OCI-LY7 (cell line): Measurements from ENCODE around the gene SDHAF2. TPM values are rescaled to one million over a fixed set of nuclear protein-coding genes. Genes with fewer than 3 reads are reported as not detected.

ENCODE experiments used
- BruUV-seq: library from RNA; stranded (reverse); fragments of 400-500 nt; replicated peaks from 2 replicates; lab custom pipeline; 2021; lab: Mats Ljungman, UMichigan
- CTCF ChIA-PET: fragments of 300-600 bp; sonication (Branson Sonifier 250); formaldehyde crosslinking; loops from one replicate; lab custom pipeline; 2022; ENCODE audit warnings: antibody characterized with exemption; ENCODE audit not compliant: unreplicated experiment; lab: Charles Lee
- POLR2A ChIA-PET: fragments of 300-600 bp; sonication (Branson Sonifier 250); formaldehyde crosslinking; loops from one replicate; lab custom pipeline; 2022; ENCODE audit warnings: antibody characterized with exemption; lab: Charles Lee
- DNase-seq: peaks from one replicate; pipeline ENCODE4 v3.0.0-alpha.2; 2015; ENCODE audit warnings: low spot score
- H2AFZ ChIP-seq: fragments of 200-600 bp; sonication (generic), shearing (Covaris generic); 2 replicates; pipeline ENCODE4 v1.6.1; 2014; ENCODE audit warnings: mild to moderate bottlenecking, antibody characterized with exemption, low read length, moderate library complexity
- H3K27ac ChIP-seq: fragments of 200-600 bp; sonication (generic); 2 replicates; pipeline ENCODE4 v1.5.1; 2014; ENCODE audit warnings: mixed run types, low read depth, mild to moderate bottlenecking, moderate library complexity, low read length, inconsistent platforms; ENCODE audit not compliant: poor library complexity, severe bottlenecking
- H3K36me3 ChIP-seq: fragments of 200-600 bp; sonication (generic); 2 replicates; pipeline ENCODE4 v1.6.1; 2014; ENCODE audit warnings: mild to moderate bottlenecking, antibody characterized with exemption, low read length, moderate library complexity, mixed read lengths; ENCODE audit not compliant: insufficient read depth
- H3K4me1 ChIP-seq: fragments of 200-600 bp; sonication (generic); 2 replicates; pipeline ENCODE4 v1.5.1; 2014; ENCODE audit warnings: mild to moderate bottlenecking, low read length; ENCODE audit not compliant: insufficient read depth, poor library complexity, severe bottlenecking
- H3K4me2 ChIP-seq: fragments of 200-600 bp; sonication (generic); 2 replicates; pipeline ENCODE4 v1.6.1; 2014; ENCODE audit warnings: mild to moderate bottlenecking, low read length
- H3K4me3 ChIP-seq: fragments of 200-600 bp; sonication (generic); 2 replicates; pipeline ENCODE4 v1.5.1; 2014; ENCODE audit warnings: mild to moderate bottlenecking, low read depth, low read length; ENCODE audit not compliant: poor library complexity, severe bottlenecking
- H3K79me2 ChIP-seq: fragments of 200-600 bp; sonication (generic); 2 replicates; pipeline ENCODE4 v1.6.1; 2016; ENCODE audit warnings: low read depth, mild to moderate bottlenecking, low read length, moderate library complexity, mixed read lengths; ENCODE audit not compliant: insufficient read depth
- H3K9me2 ChIP-seq: fragments of 200-600 bp; sonication (generic); 2 replicates; pipeline ENCODE4 v1.6.1; 2016; ENCODE audit warnings: mild to moderate bottlenecking, low read length, mixed read lengths; ENCODE audit not compliant: insufficient read depth
- H3K9me3 ChIP-seq: fragments of 200-600 bp; sonication (generic); 2 replicates; pipeline ENCODE4 v1.6.1; 2014; ENCODE audit warnings: mild to moderate bottlenecking, mixed run types, low read length, mixed read lengths
- H4K20me1 ChIP-seq: fragments of 200-600 bp; sonication (generic); 2 replicates; pipeline ENCODE4 v1.6.1; 2014; ENCODE audit warnings: mild to moderate bottlenecking, antibody characterized with exemption, low read length, moderate library complexity, mixed read lengths; ENCODE audit not compliant: insufficient read depth
- EZH2phosphoT487 ChIP-seq: fragments of 200-600 bp; sonication (generic); IDR thresholded peaks from 2 replicates; pipeline ENCODE4 v1.6.1; 2018; ENCODE audit warnings: low read depth, borderline replicate concordance, mild to moderate bottlenecking, mixed run types, antibody characterized with exemption, low read length, moderate library complexity, mixed read lengths
- intact Hi-C: fragments of 100-400 bp; cut with micrococcal nuclease; formaldehyde crosslinking; loops from one replicate; pipeline ENCODE4 v1.10.0; 2022; ENCODE audit not compliant: unreplicated experiment
- total RNA-seq, 2 experiments: library from RNA; depleted of rRNA in 1 of 2; stranded (reverse); fragments of >200 nt in 1 of 2; shearing (Covaris generic) in 1 of 2; gene quantifications; 2 replicates each; pipeline ENCODE4 v1.2.3, GENCODE V29; 2014 to 2022
- TF ChIP-seq, protein P1 (sequence below): fragments of 200-600 bp; sonication (generic); conservative IDR thresholded peaks from 2 replicates; pipeline ENCODE4 v1.5.1; 2014; ENCODE audit warnings: mild to moderate bottlenecking, antibody characterized with exemption, low read length, moderate library complexity, mixed read lengths

Gene SDHAF2
- total RNA-seq, 2 experiments from 2014 or later, result 28.0 to 40.6 TPM

DNA sequence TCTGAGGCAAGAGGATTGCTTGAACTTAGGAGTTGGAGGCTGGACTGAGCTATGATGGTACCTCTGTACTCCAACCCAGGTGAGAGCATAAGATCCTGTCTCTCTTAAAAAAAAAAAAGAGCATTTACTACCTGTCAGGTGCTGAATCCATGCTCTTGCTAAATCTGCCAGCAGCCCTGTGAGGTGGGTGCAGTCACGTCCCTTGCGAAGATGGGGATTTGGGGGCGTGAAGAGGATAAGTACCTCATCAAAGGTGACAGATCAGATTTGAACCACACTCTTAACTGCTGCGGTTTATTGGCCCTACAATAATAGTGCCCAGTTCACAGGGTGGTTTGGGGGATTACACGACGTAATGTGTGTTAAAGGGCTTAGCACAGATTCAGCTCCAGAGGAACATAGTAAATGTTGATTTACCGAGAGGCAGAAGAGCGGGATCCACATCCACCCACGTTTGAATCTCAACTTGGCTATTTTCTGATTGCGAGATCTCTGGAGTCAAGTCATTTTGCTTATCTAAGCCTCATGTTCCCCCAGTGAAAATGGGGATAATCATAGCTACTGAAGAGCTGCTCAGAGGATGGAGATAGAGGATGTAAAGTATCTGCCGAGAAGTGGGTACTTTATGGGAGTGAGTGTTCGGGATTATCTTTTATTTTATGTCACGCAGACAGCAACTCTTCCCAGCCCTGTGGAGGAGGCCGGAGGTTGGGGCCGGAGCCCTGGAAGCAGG is 50.5 kb downstream of the SDHAF2 start:
- CTCF ChIA-PET, result no interaction called here
- Histone ChIP-seq H3K79me2 (no peaks in the 10 kb centered on the region), H3K4me3 (no peak overlapping the region), H2AFZ (no peak overlapping the region), H3K9me2 (no peaks in the 10 kb centered on the region), H3K4me2 (no peak overlapping the region), H4K20me1 (no peaks in the 10 kb centered on the region), H3K27ac (no peak overlapping the region), H3K4me1 (no peaks in the 10 kb centered on the region), H3K36me3 (no peaks in the 10 kb centered on the region), H3K9me3 (no peaks in the 10 kb centered on the region)
- intact Hi-C loops, result no loop called here
- POLR2A ChIA-PET, result no interaction called here
- DNase-seq, result no peak
- no TSS peak for BruUV-seq
- TF ChIP-seq, protein P1, sequence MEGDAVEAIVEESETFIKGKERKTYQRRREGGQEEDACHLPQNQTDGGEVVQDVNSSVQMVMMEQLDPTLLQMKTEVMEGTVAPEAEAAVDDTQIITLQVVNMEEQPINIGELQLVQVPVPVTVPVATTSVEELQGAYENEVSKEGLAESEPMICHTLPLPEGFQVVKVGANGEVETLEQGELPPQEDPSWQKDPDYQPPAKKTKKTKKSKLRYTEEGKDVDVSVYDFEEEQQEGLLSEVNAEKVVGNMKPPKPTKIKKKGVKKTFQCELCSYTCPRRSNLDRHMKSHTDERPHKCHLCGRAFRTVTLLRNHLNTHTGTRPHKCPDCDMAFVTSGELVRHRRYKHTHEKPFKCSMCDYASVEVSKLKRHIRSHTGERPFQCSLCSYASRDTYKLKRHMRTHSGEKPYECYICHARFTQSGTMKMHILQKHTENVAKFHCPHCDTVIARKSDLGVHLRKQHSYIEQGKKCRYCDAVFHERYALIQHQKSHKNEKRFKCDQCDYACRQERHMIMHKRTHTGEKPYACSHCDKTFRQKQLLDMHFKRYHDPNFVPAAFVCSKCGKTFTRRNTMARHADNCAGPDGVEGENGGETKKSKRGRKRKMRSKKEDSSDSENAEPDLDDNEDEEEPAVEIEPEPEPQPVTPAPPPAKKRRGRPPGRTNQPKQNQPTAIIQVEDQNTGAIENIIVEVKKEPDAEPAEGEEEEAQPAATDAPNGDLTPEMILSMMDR, result no peak
- TF ChIP-seq EZH2phosphoT487, result no peak

DNA sequence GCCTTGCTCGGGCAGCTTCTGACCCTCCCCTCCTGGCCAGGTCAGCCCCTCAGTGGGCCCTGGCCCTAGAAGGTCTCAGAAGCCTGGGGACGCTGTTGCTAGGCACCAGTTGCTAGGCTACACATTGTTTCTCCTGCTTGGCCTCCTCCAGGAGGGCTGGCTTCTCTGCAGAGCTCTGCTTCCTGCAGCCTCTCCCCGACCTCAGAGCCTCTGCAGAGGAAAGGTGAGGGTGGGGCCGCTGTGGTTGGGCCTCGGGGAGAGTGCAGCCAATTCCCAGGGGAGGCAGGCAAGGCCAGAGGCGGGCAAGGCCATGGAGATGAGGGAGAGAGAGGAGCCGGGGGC is 51.0 kb downstream of the SDHAF2 start:
- Histone ChIP-seq H2AFZ (no peak overlapping the region), H3K9me3 (no peaks in the 10 kb centered on the region), H3K36me3 (no peaks in the 10 kb centered on the region), H3K9me2 (no peaks in the 10 kb centered on the region), H3K4me2 (no peak overlapping the region), H3K79me2 (no peaks in the 10 kb centered on the region), H4K20me1 (no peaks in the 10 kb centered on the region), H3K4me1 (no peaks in the 10 kb centered on the region), H3K4me3 (no peak overlapping the region), H3K27ac (no peak overlapping the region)
- no peak for TF ChIP-seq EZH2phosphoT487
- TF ChIP-seq, protein P1, result no peak
- intact Hi-C loops, result no loop called here
- POLR2A ChIA-PET, result no interaction called here
- DNase-seq, result no peak
- CTCF ChIA-PET, result no interaction called here
- BruUV-seq, result no TSS peak

DNA sequence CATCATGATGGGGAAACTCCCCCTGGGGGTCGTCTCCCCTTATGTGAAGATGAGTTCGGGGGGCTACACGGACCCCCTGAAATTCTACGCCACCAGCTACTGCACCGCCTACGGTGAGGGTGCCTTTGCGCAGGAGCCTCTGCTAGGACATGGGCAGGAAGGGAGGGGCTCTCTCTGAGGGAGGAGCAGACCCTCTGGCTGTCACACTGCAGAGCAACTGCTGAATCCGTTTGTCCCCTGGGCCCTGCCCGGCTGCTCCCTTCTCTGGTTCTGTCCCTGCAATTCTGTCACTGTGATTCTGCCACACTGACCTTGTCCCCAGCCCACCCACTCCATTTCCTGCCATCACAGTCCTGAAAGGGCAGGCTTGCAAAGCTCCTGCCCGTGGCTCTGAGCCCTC is 51.9 kb downstream of the SDHAF2 start:
- TF ChIP-seq EZH2phosphoT487, result no peak
- TF ChIP-seq, protein P1, result no peak
- CTCF ChIA-PET, result interaction anchor here (0.6 to 1.0 kb wide), 3 partner anchors 11 to 37 kb away, joined by 3 to 4 read pairs (median 3); no protein-coding TSS in a partner anchor
- DNase-seq, result no peak
- Histone ChIP-seq H4K20me1 (no peaks in the 10 kb centered on the region), H3K4me1 (no peaks in the 10 kb centered on the region), H3K36me3 (no peaks in the 10 kb centered on the region), H2AFZ (no peak overlapping the region), H3K79me2 (no peaks in the 10 kb centered on the region), H3K4me2 (no peak overlapping the region), H3K9me3 (no peaks in the 10 kb centered on the region), H3K27ac (no peak overlapping the region), H3K9me2 (no peaks in the 10 kb centered on the region), H3K4me3 (no peak overlapping the region)
- POLR2A ChIA-PET, result no interaction called here
- BruUV-seq, result no TSS peak
- intact Hi-C loops, result no loop called here
